SU-DHL-6 (cell line): ENCODE measurements around the gene HORMAD2.

ENCODE experiments used
- H2AFZ ChIP-seq: fragments of 200-600 bp; sonication (generic); 2 replicates; pipeline ENCODE4 v1.6.1; 2014; ENCODE audit warnings: low read depth, mild to moderate bottlenecking, moderate library complexity, mixed read lengths, antibody characterized with exemption, low read length; ENCODE audit not compliant: severe bottlenecking
- H3F3A ChIP-seq: fragments of 200-600 bp; shearing (Covaris generic); 2 replicates; pipeline ENCODE4 v1.6.0; 2016; ENCODE audit warnings: antibody characterized with exemption, mild to moderate bottlenecking; ENCODE audit not compliant: insufficient read depth
- H3K27ac ChIP-seq: fragments of 200-600 bp; sonication (generic); 2 replicates; pipeline ENCODE4 v1.5.1; 2016; ENCODE audit warnings: low read depth, mild to moderate bottlenecking, low read length, moderate library complexity, mixed read lengths
- H3K27me3 ChIP-seq: fragments of 200-600 bp; sonication (generic), shearing (Covaris generic); 2 replicates; pipeline ENCODE4 v1.6.0; 2014; ENCODE audit warnings: mild to moderate bottlenecking, low read length
- H3K36me3 ChIP-seq: fragments of 200-600 bp; sonication (generic); 2 replicates; pipeline ENCODE4 v1.6.1; 2014; ENCODE audit warnings: mild to moderate bottlenecking, low read length, mixed read lengths
- H3K4me2 ChIP-seq: fragments of 300-600, 200-600 bp; shearing (Covaris generic), sonication (generic); 2 replicates; pipeline ENCODE4 v1.6.0; 2014; ENCODE audit warnings: low read length, low read depth, mild to moderate bottlenecking; ENCODE audit not compliant: poor library complexity, severe bottlenecking
- H3K4me3 ChIP-seq: fragments of 200-600 bp; sonication (generic); 2 replicates; pipeline ENCODE4 v1.5.1; 2014; ENCODE audit warnings: antibody characterized with exemption, low read length, mild to moderate bottlenecking, mixed read lengths; ENCODE audit not compliant: insufficient read depth, poor library complexity, severe bottlenecking
- H3K79me2 ChIP-seq: fragments of 200-600 bp; sonication (generic); 2 replicates; pipeline ENCODE4 v1.6.1; 2014; ENCODE audit warnings: mild to moderate bottlenecking, low read length, moderate library complexity; ENCODE audit not compliant: insufficient read depth
- H3K9ac ChIP-seq: fragments of 200-600 bp; sonication (generic); 2 replicates; pipeline ENCODE4 v1.7.0; 2014; ENCODE audit warnings: mild to moderate bottlenecking, low read length
- H3K9me2 ChIP-seq: fragments of 200-600 bp; sonication (generic); replicated peaks from 2 replicates; pipeline ENCODE4 v1.6.1; 2014; ENCODE audit warnings: low read length; ENCODE audit not compliant: insufficient read depth
- H3K9me3 ChIP-seq: fragments of 200-600 bp; sonication (generic); 2 replicates; pipeline ENCODE4 v1.6.1; 2014; ENCODE audit warnings: low read length, mixed read lengths; ENCODE audit not compliant: insufficient read depth
- H4K20me1 ChIP-seq: fragments of 200-600 bp; sonication (generic); 2 replicates; pipeline ENCODE4 v1.6.1; 2014; ENCODE audit warnings: low read depth, mild to moderate bottlenecking, antibody characterized with exemption, low read length, moderate library complexity, mixed read lengths
- CTCF ChIP-seq: fragments of 200-600 bp; sonication (generic); IDR thresholded peaks from one replicate; pipeline ENCODE4 v1.5.1; 2017; ENCODE audit warnings: antibody characterized with exemption, mild to moderate bottlenecking, low read length, moderate library complexity; ENCODE audit not compliant: insufficient read depth, poor library complexity, severe bottlenecking
- EZH2phosphoT487 ChIP-seq: fragments of 200-600 bp; sonication (generic), shearing (Covaris generic); conservative IDR thresholded peaks from 2 replicates; pipeline ENCODE4 v1.6.1; 2018; ENCODE audit warnings: mild to moderate bottlenecking, antibody characterized with exemption, low read length, moderate library complexity, mixed read lengths

Gene HORMAD2

GRCh38 chr22:30161051-30161469, 80.8 kb downstream of the HORMAD2 start:
- Histone ChIP-seq H3F3A (no peaks in the 10 kb centered on the region), H3K27ac (no peak overlapping the region), H3K9ac (no peak overlapping the region), H2AFZ (no peak overlapping the region), H3K4me2 (no peak overlapping the region), H3K27me3 (no peaks in the 10 kb centered on the region), H3K9me2 (no peaks in the 10 kb centered on the region), H3K79me2 (no peaks in the 10 kb centered on the region), H4K20me1 (no peaks in the 10 kb centered on the region), H3K9me3 (no peaks in the 10 kb centered on the region), H3K4me3 (no peak overlapping the region), H3K36me3 (no peaks in the 10 kb centered on the region)
- no peak for TF ChIP-seq CTCF
- TF ChIP-seq EZH2phosphoT487, result no peak

- H3K27ac ChIP-seq, result no peak overlapping the region
- no peaks in the 10 kb centered on the region for H3K9me3 ChIP-seq
- no peak overlapping the region for H3K9ac ChIP-seq
- TF ChIP-seq EZH2phosphoT487, result no peak
- no peak for TF ChIP-seq CTCF
- no peaks in the 10 kb centered on the region for H3F3A ChIP-seq
- 0 out of 2 replicates have a peak, but pooled peaks cover 2% of the 10 kb centered on the region for H3K27me3 ChIP-seq
- H2AFZ ChIP-seq, result no peak overlapping the region
- no peaks in the 10 kb centered on the region for H3K36me3 ChIP-seq
- no peaks in the 10 kb centered on the region for H4K20me1 ChIP-seq
- H3K4me2 ChIP-seq, result no peak overlapping the region
- no peak overlapping the region for H3K4me3 ChIP-seq
- no peaks in the 10 kb centered on the region for H3K9me2 ChIP-seq
- H3K79me2 ChIP-seq, result no peaks in the 10 kb centered on the region
Observed at GRCh38 chr22:30167296-30167695, 87.0 kb downstream of the HORMAD2 start.

- Histone ChIP-seq H3K9ac (no peak overlapping the region), H2AFZ (no peak overlapping the region), H3K27me3 (0 out of 2 replicates have a peak, but pooled peaks cover 2% of the 10 kb centered on the region), H3K79me2 (no peaks in the 10 kb centered on the region), H3K4me2 (no peak overlapping the region), H3K4me3 (no peak overlapping the region), H3K27ac (no peak overlapping the region), H3K9me3 (no peaks in the 10 kb centered on the region), H3K9me2 (no peaks in the 10 kb centered on the region), H4K20me1 (no peaks in the 10 kb centered on the region), H3F3A (no peaks in the 10 kb centered on the region), H3K36me3 (no peaks in the 10 kb centered on the region)
- TF ChIP-seq EZH2phosphoT487 (no peak), CTCF (no peak)
Observed at GRCh38 chr22:30167734-30168133, 87.5 kb downstream of the HORMAD2 start.

- H2AFZ ChIP-seq, result no peak overlapping the region
- no peaks in the 10 kb centered on the region for H3K9me3 ChIP-seq
- no peak overlapping the region for H3K4me2 ChIP-seq
- H4K20me1 ChIP-seq, result no peaks in the 10 kb centered on the region
- no peak overlapping the region for H3K27ac ChIP-seq
- no peaks in the 10 kb centered on the region for H3F3A ChIP-seq
- H3K27me3 ChIP-seq, result 0 out of 2 replicates have a peak, but pooled peaks cover 2% of the 10 kb centered on the region
- H3K9ac ChIP-seq, result no peak overlapping the region
- no peak overlapping the region for H3K4me3 ChIP-seq
- no peaks in the 10 kb centered on the region for H3K36me3 ChIP-seq
- H3K9me2 ChIP-seq, result no peaks in the 10 kb centered on the region
- no peaks in the 10 kb centered on the region for H3K79me2 ChIP-seq
- TF ChIP-seq EZH2phosphoT487, result no peak
- no peak for TF ChIP-seq CTCF
Observed at GRCh38 chr22:30169002-30169401, 88.7 kb downstream of the HORMAD2 start.
